Measurements from ENCODE around the gene HTT. TPM values are rescaled to one million over a fixed set of nuclear protein-coding genes. Genes with fewer than 3 reads are reported as not detected.

The HTT gene
- total and polyA plus RNA-seq, 9 of the 15 experiments (the other 6 are each of a cell fraction or from before 2014, with no cell fraction given) = 0.66 to 31.6 (median 14.7) TPM

GRCh38 chr4:3130201-3130600 is 55.7 kb downstream of the HTT start:
- intact Hi-C loops (cut with micrococcal nuclease) (loop anchor here (10.0 kb wide), 1 partner anchor 85 kb away; no protein-coding TSS in a partner anchor), in situ Hi-C loops (cut with MboI) (no loop called here)
- no peaks in the 10 kb centered on the region for H3K27me3 ChIP-seq (ENCODE audit: control insufficient read depth in 2 of 2, insufficient read depth in 2 of 2, low read length in 2 of 2)
- H3K4me2 ChIP-seq (ENCODE audit: insufficient read depth, low read length) = no peak overlapping the region
- H2AFZ ChIP-seq (ENCODE audit: low read depth, low read length) = no peak overlapping the region
- ChIA-PET POLR2A (interaction anchor here (0.6 kb wide), 1 partner anchor 13 kb away, joined by 3 read pairs; no protein-coding TSS in a partner anchor), CTCF (ENCODE audit: low intra/inter-chr PET ratio) (no interaction called here)
- FAIRE-seq (no peak), DNase-seq (ENCODE audit: extremely low read depth in 1 of 4, low spot score in 3 of 4) (no peak), ATAC-seq (no peak)
- no peak overlapping the region for H3K4me3 ChIP-seq
- no peak overlapping the region for H3K9ac ChIP-seq (ENCODE audit: insufficient read depth in 1 of 2, low read depth in 2 of 2, low read length in 2 of 2)
- no peak overlapping the region for H3K27ac ChIP-seq (ENCODE audit: extremely low read depth, low read depth, low read length)
- no peaks in the 10 kb centered on the region for H3K9me1 ChIP-seq (ENCODE audit: control insufficient read depth, insufficient read depth, low read length)
- H3K79me2 ChIP-seq (ENCODE audit: control insufficient read depth, insufficient read depth, low read length) = no peaks in the 10 kb centered on the region
- H3K9me3 ChIP-seq (replicated peaks; ENCODE audit: control insufficient read depth, insufficient read depth, low read depth, low read length) = no peaks in the 10 kb centered on the region
- H3K36me3 ChIP-seq (ENCODE audit: control insufficient read depth, insufficient read depth, low read length) = peaks cover 75% of the 10 kb centered on the region
- BruUV-seq (replicated peaks) = no TSS peak
- H3K4me1 ChIP-seq (replicated peaks in 1 of 2; ENCODE audit: control insufficient read depth in 2 of 2, insufficient read depth in 2 of 2, low read length in 2 of 2) = no peaks in the 10 kb centered on the region
- 36% methylated on average over 3 of the region's 3 CpGs for WGBS (ENCODE audit: insufficient coverage, low coverage, missing lambda C conversion rate)
- no peaks in the 10 kb centered on the region for H4K20me1 ChIP-seq (replicated peaks; ENCODE audit: control insufficient read depth, insufficient read depth, low read length)
- TF ChIP-seq, protein P1, sequence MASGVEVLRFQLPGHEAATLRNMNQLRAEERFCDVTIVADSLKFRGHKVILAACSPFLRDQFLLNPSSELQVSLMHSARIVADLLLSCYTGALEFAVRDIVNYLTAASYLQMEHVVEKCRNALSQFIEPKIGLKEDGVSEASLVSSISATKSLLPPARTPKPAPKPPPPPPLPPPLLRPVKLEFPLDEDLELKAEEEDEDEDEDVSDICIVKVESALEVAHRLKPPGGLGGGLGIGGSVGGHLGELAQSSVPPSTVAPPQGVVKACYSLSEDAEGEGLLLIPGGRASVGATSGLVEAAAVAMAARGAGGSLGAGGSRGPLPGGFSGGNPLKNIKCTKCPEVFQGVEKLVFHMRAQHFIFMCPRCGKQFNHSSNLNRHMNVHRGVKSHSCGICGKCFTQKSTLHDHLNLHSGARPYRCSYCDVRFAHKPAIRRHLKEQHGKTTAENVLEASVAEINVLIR (CRISPR knock-in tag; IDR thresholded peaks at IDR 0.05) = no peak
- TF ChIP-seq ZNF668 (CRISPR knock-in tag; IDR thresholded peaks at IDR 0.05) (no peak), PCBP1 (IDR thresholded peaks at IDR 0.05; ENCODE audit: low read depth, low read length, poor library complexity, severe bottlenecking) (no peak), RBM34 (IDR thresholded peaks at IDR 0.05; ENCODE audit: borderline replicate concordance, insufficient read depth, low read length) (no peak), FOXA3 (CRISPR knock-in tag; conservative IDR thresholded peaks at IDR 0.05 in 1 of 2, IDR thresholded peaks at IDR 0.05 in 1 of 2) (no peak), HLTF (IDR thresholded peaks at IDR 0.05) (no peak), ZNF274 (IDR thresholded peaks at IDR 0.05; ENCODE audit: borderline replicate concordance, low read depth, low read length) (no peak), MTA3 (IDR thresholded peaks at IDR 0.05; ENCODE audit: borderline replicate concordance) (no peak), CTBP1 (IDR thresholded peaks at IDR 0.05; ENCODE audit: borderline replicate concordance) (no peak), ZKSCAN3 (CRISPR knock-in tag; IDR thresholded peaks at IDR 0.05) (no peak), MEIS2 (IDR thresholded peaks at IDR 0.05; ENCODE audit: partially characterized antibody) (no peak), ZBTB1 (CRISPR knock-in tag; IDR thresholded peaks at IDR 0.05; ENCODE audit: borderline replicate concordance, low read depth) (no peak)
- TF ChIP-seq, protein P2, sequence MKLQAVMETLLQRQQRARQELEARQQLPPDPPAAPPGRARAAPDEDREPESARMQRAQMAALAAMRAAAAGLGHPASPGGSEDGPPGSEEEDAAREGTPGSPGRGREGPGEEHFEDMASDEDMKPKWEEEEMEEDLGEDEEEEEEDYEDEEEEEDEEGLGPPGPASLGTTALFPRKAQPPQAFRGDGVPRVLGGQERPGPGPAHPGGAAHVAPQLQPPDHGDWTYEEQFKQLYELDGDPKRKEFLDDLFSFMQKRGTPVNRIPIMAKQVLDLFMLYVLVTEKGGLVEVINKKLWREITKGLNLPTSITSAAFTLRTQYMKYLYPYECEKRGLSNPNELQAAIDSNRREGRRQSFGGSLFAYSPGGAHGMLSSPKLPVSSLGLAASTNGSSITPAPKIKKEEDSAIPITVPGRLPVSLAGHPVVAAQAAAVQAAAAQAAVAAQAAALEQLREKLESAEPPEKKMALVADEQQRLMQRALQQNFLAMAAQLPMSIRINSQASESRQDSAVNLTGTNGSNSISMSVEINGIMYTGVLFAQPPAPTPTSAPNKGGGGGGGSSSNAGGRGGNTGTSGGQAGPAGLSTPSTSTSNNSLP (IDR thresholded peaks at IDR 0.05; ENCODE audit: borderline replicate concordance, low read depth, low read length) = no peak
- TF ChIP-seq, protein P3, sequence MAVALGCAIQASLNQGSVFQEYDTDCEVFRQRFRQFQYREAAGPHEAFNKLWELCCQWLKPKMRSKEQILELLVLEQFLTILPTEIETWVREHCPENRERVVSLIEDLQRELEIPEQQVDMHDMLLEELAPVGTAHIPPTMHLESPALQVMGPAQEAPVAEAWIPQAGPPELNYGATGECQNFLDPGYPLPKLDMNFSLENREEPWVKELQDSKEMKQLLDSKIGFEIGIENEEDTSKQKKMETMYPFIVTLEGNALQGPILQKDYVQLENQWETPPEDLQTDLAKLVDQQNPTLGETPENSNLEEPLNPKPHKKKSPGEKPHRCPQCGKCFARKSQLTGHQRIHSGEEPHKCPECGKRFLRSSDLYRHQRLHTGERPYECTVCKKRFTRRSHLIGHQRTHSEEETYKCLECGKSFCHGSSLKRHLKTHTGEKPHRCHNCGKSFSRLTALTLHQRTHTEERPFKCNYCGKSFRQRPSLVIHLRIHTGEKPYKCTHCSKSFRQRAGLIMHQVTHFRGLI (CRISPR knock-in tag; IDR thresholded peaks at IDR 0.05) = no peak
- TF ChIP-seq, protein P4, sequence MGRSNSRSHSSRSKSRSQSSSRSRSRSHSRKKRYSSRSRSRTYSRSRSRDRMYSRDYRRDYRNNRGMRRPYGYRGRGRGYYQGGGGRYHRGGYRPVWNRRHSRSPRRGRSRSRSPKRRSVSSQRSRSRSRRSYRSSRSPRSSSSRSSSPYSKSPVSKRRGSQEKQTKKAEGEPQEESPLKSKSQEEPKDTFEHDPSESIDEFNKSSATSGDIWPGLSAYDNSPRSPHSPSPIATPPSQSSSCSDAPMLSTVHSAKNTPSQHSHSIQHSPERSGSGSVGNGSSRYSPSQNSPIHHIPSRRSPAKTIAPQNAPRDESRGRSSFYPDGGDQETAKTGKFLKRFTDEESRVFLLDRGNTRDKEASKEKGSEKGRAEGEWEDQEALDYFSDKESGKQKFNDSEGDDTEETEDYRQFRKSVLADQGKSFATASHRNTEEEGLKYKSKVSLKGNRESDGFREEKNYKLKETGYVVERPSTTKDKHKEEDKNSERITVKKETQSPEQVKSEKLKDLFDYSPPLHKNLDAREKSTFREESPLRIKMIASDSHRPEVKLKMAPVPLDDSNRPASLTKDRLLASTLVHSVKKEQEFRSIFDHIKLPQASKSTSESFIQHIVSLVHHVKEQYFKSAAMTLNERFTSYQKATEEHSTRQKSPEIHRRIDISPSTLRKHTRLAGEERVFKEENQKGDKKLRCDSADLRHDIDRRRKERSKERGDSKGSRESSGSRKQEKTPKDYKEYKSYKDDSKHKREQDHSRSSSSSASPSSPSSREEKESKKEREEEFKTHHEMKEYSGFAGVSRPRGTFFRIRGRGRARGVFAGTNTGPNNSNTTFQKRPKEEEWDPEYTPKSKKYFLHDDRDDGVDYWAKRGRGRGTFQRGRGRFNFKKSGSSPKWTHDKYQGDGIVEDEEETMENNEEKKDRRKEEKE (IDR thresholded peaks at IDR 0.05; ENCODE audit: borderline replicate concordance in 1 of 2, control insufficient read depth in 1 of 2, low read depth in 2 of 2, low read length in 1 of 2) = no peak
